Measurements from ENCODE around the gene MYO5A. TPM values are rescaled to one million over a fixed set of nuclear protein-coding genes. Genes with fewer than 3 reads are reported as not detected.

MYO5A gene
- total RNA-seq, 2 donors from 2014 or later, result 12.3 to 21.5 TPM

- Histone ChIP-seq H3K9me3 (no peaks in the 10 kb centered on the region), H3K36me3 (no peaks in the 10 kb centered on the region), H3K27ac (peak overlapping the region; percentile 87 to 88), H3K4me1 (peaks cover 0 to 17% of the 10 kb centered on the region in 2 donors), H3K4me3 (peak overlapping the region; percentile 63 to 89), H3K27me3 (no peaks in the 10 kb centered on the region)
- no peak for DNase-seq (ENCODE audit: low spot score)
- TF ChIP-seq CTCF (IDR thresholded peaks at IDR 0.05), result no peak
Observed at GRCh38 chr15:52529341-52529924, 753 bp upstream of the MYO5A start.

GRCh38 chr15:52527911-52528563, 643 bp downstream of the MYO5A start:
- no peak for DNase-seq (ENCODE audit: low spot score)
- no peak for TF ChIP-seq CTCF (IDR thresholded peaks at IDR 0.05)
- no peaks in the 10 kb centered on the region for H3K27me3 ChIP-seq

GRCh38 chr15:52527196-52527910, 1.3 kb downstream of the MYO5A start:
- Histone ChIP-seq H3K27me3 (no peaks in the 10 kb centered on the region), H3K4me3 (peak overlapping the region; percentile 63 to 89), H3K4me1 (peaks cover 0 to 17% of the 10 kb centered on the region in 2 donors), H3K27ac (peak overlapping the region in 1 of 2 donors; percentile 88), H3K36me3 (no peaks in the 10 kb centered on the region), H3K9me3 (no peaks in the 10 kb centered on the region)
- no peak for TF ChIP-seq CTCF (IDR thresholded peaks at IDR 0.05)
- no peak for DNase-seq (ENCODE audit: low spot score)

More at GRCh38 chr15:52527911-52528563, 643 bp downstream of the MYO5A start:
- Histone ChIP-seq H3K27ac (peak overlapping the region; percentile 87 to 88), H3K4me3 (peak overlapping the region; percentile 63 to 89), H3K4me1 (peaks cover 0 to 17% of the 10 kb centered on the region in 2 donors), H3K36me3 (no peaks in the 10 kb centered on the region), H3K9me3 (no peaks in the 10 kb centered on the region)

GRCh38 chr15:52524223-52525136, 4.2 kb downstream of the MYO5A start:
- H3K9me3 ChIP-seq, result no peaks in the 10 kb centered on the region
- no peak for TF ChIP-seq CTCF (IDR thresholded peaks at IDR 0.05)
- no peak overlapping the region for H3K27ac ChIP-seq
- no peaks in the 10 kb centered on the region for H3K27me3 ChIP-seq
- no peaks in the 10 kb centered on the region for H3K36me3 ChIP-seq
- DNase-seq (ENCODE audit: low spot score), result no peak
- H3K4me1 ChIP-seq, result peaks cover 0 to 20% of the 10 kb centered on the region in 2 donors
- no peak overlapping the region for H3K4me3 ChIP-seq

- no peak for TF ChIP-seq CTCF (IDR thresholded peaks at IDR 0.05)
- no peak overlapping the region for H3K4me3 ChIP-seq
- no peaks in the 10 kb centered on the region for H3K27me3 ChIP-seq
- no peak for DNase-seq (ENCODE audit: low spot score)
- H3K4me1 ChIP-seq, result peaks cover 0 to 17% of the 10 kb centered on the region in 2 donors
- H3K9me3 ChIP-seq, result no peaks in the 10 kb centered on the region
- no peaks in the 10 kb centered on the region for H3K36me3 ChIP-seq
- H3K27ac ChIP-seq, result peak overlapping the region in 1 of 2 donors; percentile 19
Observed at GRCh38 chr15:52523647-52524046, 5.0 kb downstream of the MYO5A start.

Measured in right atrium auricular region (tissue), 2 donors.